ENCODE results near the gene MTUS2.

DNA sequence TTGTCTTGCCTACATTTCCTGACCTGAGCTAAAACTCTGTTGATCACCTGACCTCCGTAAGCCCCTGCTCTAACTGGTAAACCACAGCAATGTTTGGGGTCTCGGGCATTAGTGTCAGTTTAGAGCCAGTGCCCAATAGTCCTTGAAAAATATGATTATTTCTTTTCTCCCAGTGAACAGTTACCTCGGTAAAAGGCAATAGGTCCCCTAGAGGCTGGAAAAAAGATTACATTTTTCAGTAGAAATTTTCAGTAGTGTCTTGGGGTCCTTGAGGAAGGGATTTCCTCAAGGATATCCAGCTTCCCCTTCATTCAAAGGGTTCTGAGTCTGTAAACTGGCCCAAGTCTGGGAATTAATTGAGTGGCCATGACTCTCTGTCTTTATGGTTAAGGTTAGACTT lies 597.9 kb downstream of the MTUS2 start:
- TF ChIP-seq, protein P1, sequence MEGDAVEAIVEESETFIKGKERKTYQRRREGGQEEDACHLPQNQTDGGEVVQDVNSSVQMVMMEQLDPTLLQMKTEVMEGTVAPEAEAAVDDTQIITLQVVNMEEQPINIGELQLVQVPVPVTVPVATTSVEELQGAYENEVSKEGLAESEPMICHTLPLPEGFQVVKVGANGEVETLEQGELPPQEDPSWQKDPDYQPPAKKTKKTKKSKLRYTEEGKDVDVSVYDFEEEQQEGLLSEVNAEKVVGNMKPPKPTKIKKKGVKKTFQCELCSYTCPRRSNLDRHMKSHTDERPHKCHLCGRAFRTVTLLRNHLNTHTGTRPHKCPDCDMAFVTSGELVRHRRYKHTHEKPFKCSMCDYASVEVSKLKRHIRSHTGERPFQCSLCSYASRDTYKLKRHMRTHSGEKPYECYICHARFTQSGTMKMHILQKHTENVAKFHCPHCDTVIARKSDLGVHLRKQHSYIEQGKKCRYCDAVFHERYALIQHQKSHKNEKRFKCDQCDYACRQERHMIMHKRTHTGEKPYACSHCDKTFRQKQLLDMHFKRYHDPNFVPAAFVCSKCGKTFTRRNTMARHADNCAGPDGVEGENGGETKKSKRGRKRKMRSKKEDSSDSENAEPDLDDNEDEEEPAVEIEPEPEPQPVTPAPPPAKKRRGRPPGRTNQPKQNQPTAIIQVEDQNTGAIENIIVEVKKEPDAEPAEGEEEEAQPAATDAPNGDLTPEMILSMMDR (IDR thresholded peaks at IDR 0.05) = no peak
- TF ChIP-seq POLR2A (IDR thresholded peaks at IDR 0.05) = no peak
